ENCODE results near the gene FRAT2. TPM values are rescaled to one million over a fixed set of nuclear protein-coding genes. Genes with fewer than 3 reads are reported as not detected.

FRAT2 gene
- total and polyA plus RNA-seq, 2 of the 13 experiments (the other 11 are each of a cell fraction or from before 2014, with no cell fraction given) = 7.2 to 14.1 TPM

DNA sequence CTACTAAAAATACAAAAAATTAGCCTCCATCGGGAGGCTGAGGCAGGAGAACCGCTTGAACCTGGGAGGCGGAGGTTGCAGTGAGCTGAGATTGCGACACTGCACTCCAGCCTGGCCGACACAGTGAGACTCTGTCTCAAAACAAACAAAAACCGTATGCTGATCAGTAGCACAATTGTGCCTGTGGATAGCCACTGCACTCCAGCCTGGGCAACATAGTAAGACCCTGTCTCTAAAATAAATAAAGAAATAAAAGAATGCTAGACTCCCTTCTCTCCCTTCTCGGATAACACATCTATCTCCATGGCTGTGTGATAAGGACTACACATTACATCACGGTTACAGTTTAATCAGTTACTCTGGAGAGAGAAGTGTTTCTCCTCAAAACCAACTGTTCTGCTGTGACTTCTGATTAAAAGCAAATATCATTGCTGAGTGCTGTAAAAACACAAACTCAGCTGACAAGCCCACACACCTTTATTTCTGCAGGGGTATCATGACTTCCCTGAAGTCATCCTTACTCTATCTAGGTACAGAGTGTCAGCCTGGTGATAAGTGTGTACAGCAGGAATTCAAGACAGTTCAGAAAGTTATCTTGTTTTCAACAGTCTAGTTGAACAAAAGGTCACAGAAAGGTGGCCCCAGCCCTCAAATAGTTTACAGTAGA lies 36.8 kb downstream of the FRAT2 start (continued):
- TF ChIP-seq ZFX (CRISPR knock-in tag; IDR thresholded peaks at IDR 0.05; ENCODE audit: low read depth) (no peak), ZNF564 (CRISPR knock-in tag; IDR thresholded peaks at IDR 0.05) (no peak), HHEX (CRISPR knock-in tag; IDR thresholded peaks at IDR 0.05) (no peak)
- TF ChIP-seq, protein P1, sequence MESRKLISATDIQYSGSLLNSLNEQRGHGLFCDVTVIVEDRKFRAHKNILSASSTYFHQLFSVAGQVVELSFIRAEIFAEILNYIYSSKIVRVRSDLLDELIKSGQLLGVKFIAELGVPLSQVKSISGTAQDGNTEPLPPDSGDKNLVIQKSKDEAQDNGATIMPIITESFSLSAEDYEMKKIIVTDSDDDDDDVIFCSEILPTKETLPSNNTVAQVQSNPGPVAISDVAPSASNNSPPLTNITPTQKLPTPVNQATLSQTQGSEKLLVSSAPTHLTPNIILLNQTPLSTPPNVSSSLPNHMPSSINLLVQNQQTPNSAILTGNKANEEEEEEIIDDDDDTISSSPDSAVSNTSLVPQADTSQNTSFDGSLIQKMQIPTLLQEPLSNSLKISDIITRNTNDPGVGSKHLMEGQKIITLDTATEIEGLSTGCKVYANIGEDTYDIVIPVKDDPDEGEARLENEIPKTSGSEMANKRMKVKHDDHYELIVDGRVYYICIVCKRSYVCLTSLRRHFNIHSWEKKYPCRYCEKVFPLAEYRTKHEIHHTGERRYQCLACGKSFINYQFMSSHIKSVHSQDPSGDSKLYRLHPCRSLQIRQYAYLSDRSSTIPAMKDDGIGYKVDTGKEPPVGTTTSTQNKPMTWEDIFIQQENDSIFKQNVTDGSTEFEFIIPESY (CRISPR knock-in tag; IDR thresholded peaks at IDR 0.05) = peak; percentile 35; the same call in 1 of the 2 replicates
- TF ChIP-seq, protein P2, sequence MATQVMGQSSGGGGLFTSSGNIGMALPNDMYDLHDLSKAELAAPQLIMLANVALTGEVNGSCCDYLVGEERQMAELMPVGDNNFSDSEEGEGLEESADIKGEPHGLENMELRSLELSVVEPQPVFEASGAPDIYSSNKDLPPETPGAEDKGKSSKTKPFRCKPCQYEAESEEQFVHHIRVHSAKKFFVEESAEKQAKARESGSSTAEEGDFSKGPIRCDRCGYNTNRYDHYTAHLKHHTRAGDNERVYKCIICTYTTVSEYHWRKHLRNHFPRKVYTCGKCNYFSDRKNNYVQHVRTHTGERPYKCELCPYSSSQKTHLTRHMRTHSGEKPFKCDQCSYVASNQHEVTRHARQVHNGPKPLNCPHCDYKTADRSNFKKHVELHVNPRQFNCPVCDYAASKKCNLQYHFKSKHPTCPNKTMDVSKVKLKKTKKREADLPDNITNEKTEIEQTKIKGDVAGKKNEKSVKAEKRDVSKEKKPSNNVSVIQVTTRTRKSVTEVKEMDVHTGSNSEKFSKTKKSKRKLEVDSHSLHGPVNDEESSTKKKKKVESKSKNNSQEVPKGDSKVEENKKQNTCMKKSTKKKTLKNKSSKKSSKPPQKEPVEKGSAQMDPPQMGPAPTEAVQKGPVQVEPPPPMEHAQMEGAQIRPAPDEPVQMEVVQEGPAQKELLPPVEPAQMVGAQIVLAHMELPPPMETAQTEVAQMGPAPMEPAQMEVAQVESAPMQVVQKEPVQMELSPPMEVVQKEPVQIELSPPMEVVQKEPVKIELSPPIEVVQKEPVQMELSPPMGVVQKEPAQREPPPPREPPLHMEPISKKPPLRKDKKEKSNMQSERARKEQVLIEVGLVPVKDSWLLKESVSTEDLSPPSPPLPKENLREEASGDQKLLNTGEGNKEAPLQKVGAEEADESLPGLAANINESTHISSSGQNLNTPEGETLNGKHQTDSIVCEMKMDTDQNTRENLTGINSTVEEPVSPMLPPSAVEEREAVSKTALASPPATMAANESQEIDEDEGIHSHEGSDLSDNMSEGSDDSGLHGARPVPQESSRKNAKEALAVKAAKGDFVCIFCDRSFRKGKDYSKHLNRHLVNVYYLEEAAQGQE (IDR thresholded peaks at IDR 0.05; ENCODE audit: borderline replicate concordance in 1 of 2, low read depth in 1 of 2, low read length in 2 of 2) = no peak

DNA sequence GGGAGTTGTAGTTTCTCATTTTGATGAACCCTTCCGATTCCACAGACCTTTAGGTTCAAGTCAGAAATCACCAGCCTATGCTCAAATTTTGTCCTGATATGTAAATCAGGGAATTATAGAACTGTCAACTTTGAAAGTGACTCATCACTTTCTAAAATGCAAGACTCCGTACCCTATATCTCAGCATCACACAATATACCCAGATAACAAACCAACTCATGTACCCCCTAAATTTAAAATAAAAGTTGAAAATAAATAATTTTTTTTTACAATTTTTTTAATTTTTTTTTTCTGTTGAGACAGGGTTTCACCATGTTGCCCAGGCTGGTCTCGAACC lies 41.7 kb downstream of the FRAT2 start:
- intact Hi-C loops (cut with micrococcal nuclease; ENCODE audit: unreplicated experiment) (loop anchor here (1.0 to 5.0 kb wide), 3 partner anchors 36 to 109 kb away; partner anchors contain the start of gene RRP12), in situ Hi-C loops (cut with HindIII; ENCODE audit: extremely low pct_ligation_motif_present, low pct_unique_long_range_greater_than_20kb) (loop anchor here (5.0 kb wide), 1 partner anchor 39 kb away; the partner anchor contains the start of gene FRAT2)
- FAIRE-seq = no peak
- H3K4me2 ChIP-seq (ENCODE audit: low read depth, low read length) = peak overlapping the region; percentile 84
- H3K27me3 ChIP-seq (ENCODE audit: control insufficient read depth in 1 of 2, insufficient read depth in 2 of 2, low read length in 2 of 2) = no peaks in the 10 kb centered on the region
- H3K4me3 ChIP-seq (replicated peaks in 1 of 3; ENCODE audit: insufficient read depth in 1 of 3, low read depth in 2 of 3, low read length in 3 of 3) = peak overlapping the region; percentile 18 to 41 (median 36); a peak in 2 of 6 replicates
- no peak for DNase-seq (ENCODE audit: low spot score)
- peak overlapping the region; percentile 39; the same call in 1 of the 2 replicates for H3K9ac ChIP-seq (ENCODE audit: insufficient read depth, low read depth, low read length)
- no peaks in the 10 kb centered on the region for H3K9me3 ChIP-seq (ENCODE audit: low read length)
- WGBS (ENCODE audit: low lambda C conversion rate) = 41% methylated on average over 3 of the region's 3 CpGs
- no peak overlapping the region for H2AFZ ChIP-seq (ENCODE audit: low read length)
- CTCF ChIA-PET (ENCODE audit: low intra/inter-chr PET ratio, low total read pairs) = interaction anchor here (1.1 kb wide), 1 partner anchor 40 kb away, joined by 5 read pairs; no protein-coding TSS in a partner anchor
- peaks cover 7% of the 10 kb centered on the region for H3K79me2 ChIP-seq (ENCODE audit: insufficient read depth, low read length)
- H3K36me3 ChIP-seq (replicated peaks in 1 of 2; ENCODE audit: control insufficient read depth in 1 of 2, insufficient read depth in 2 of 2, low read length in 2 of 2) = no peaks in the 10 kb centered on the region
- peaks cover 36% of the 10 kb centered on the region for H3K4me1 ChIP-seq (ENCODE audit: insufficient read depth, low read length)
- POLR2A ChIA-PET = interaction anchor here (1.5 to 2.5 kb wide), 5 partner anchors 14 to 108 kb away, joined by 12 to 27 read pairs (median 14); partner anchors contain the start of genes FRAT1, FRAT2 and RRP12
- peak overlapping the region; percentile 59 for H3K27ac ChIP-seq (ENCODE audit: extremely low read length, insufficient read depth, low read length)
- H4K20me1 ChIP-seq (ENCODE audit: insufficient read depth, low read length) = no peaks in the 10 kb centered on the region
- no TSS peak for BruUV-seq (replicated peaks)
- ATAC-seq = no peak
- TF ChIP-seq NONO (IDR thresholded peaks at IDR 0.05) (no peak), NONO (CRISPR knock-in tag; conservative IDR thresholded peaks at IDR 0.05) (no peak), SMAD3 (CRISPR knock-in tag; IDR thresholded peaks at IDR 0.05) (no peak), ZNF354B (CRISPR knock-in tag; IDR thresholded peaks at IDR 0.05) (no peak), IKZF1 (IDR thresholded peaks at IDR 0.05) (no peak), NFE2L2 (IDR thresholded peaks at IDR 0.05; ENCODE audit: low read length) (peak; percentile 76), TAF15 (IDR thresholded peaks at IDR 0.05; ENCODE audit: low read depth, low read length, poor library complexity, severe bottlenecking) (no peak), ZNF563 (CRISPR knock-in tag; IDR thresholded peaks at IDR 0.05) (no peak), ZNF652 (CRISPR knock-in tag; IDR thresholded peaks at IDR 0.05; ENCODE audit: borderline replicate concordance, low read depth) (peak; percentile 76), ARNT (IDR thresholded peaks at IDR 0.05) (no peak), ZNF3 (CRISPR knock-in tag; IDR thresholded peaks at IDR 0.05) (no peak), HMG20A (CRISPR knock-in tag; IDR thresholded peaks at IDR 0.05; ENCODE audit: borderline replicate concordance) (no peak), STAG1 (CRISPR knock-in tag; IDR thresholded peaks at IDR 0.05) (no peak), PHF20 (CRISPR knock-in tag; IDR thresholded peaks at IDR 0.05) (no peak), ZNF777 (CRISPR knock-in tag; IDR thresholded peaks at IDR 0.05) (0 out of 2 replicates have a peak, but pooled peaks have one; percentile 1), ZNF432 (CRISPR knock-in tag; IDR thresholded peaks at IDR 0.05; ENCODE audit: borderline replicate concordance) (no peak)
